HEK293T (cell line): ENCODE measurements around the gene SPINT3.

Experiments used
- CTCF ChIA-PET: fragments of 350-600 bp; formaldehyde crosslinking; extraction: SDS; loops from one replicate; lab custom pipeline; 2021; ENCODE audit warnings: antibody characterized with exemption, inconsistent platforms; lab: Yijun Ruan, JAX
- POLR2A ChIA-PET: fragments of 350-600 bp; formaldehyde crosslinking; extraction: SDS; loops from one replicate; lab custom pipeline; 2020; ENCODE audit warnings: antibody characterized with exemption, inconsistent platforms; lab: Yijun Ruan, JAX
- DNase-seq: peaks from one replicate; pipeline ENCODE4 v3.0.0; 2012; ENCODE audit warnings: mixed read lengths; ENCODE audit errors: extremely low spot score
- ARNT ChIP-seq: fragments of 450-650 bp; IDR thresholded peaks from 2 replicates; pipeline ENCODE4 v1.6.1; 2017; ENCODE audit warnings: mild to moderate bottlenecking
- BHLHE40 ChIP-seq: fragments of 450-650 bp; IDR thresholded peaks from 2 replicates; pipeline ENCODE4 v1.6.1; 2016; ENCODE audit warnings: mild to moderate bottlenecking, moderate library complexity, borderline replicate concordance
- CTBP1 ChIP-seq: fragments of 450-650 bp; IDR thresholded peaks from 2 replicates; pipeline ENCODE4 v1.6.1; 2016; ENCODE audit warnings: borderline replicate concordance
- ELF4 ChIP-seq: fragments of 450-650 bp; IDR thresholded peaks from 2 replicates; pipeline ENCODE4 v1.6.1; 2017; ENCODE audit warnings: antibody characterized with exemption
- FOXA1 ChIP-seq: fragments of 450-650 bp; IDR thresholded peaks from 2 replicates; pipeline ENCODE4 v1.6.1; 2016; ENCODE audit warnings: mild to moderate bottlenecking
- FOXK2 ChIP-seq: fragments of 450-650 bp; IDR thresholded peaks from 2 replicates; pipeline ENCODE4 v1.6.1; 2016; ENCODE audit warnings: mild to moderate bottlenecking
- FOXM1 ChIP-seq: fragments of 450-650 bp; IDR thresholded peaks from 2 replicates; pipeline ENCODE4 v1.6.1; 2017; ENCODE audit warnings: mild to moderate bottlenecking, borderline replicate concordance
- HDGF ChIP-seq: fragments of 450-650 bp; IDR thresholded peaks from 2 replicates; pipeline ENCODE4 v1.6.1; 2017; ENCODE audit warnings: antibody characterized with exemption, borderline replicate concordance
- L3MBTL2 ChIP-seq: fragments of 450-650 bp; conservative IDR thresholded peaks from 2 replicates; pipeline ENCODE4 v1.6.1; 2016; ENCODE audit warnings: mild to moderate bottlenecking
- LEF1 ChIP-seq: fragments of 450-650 bp; IDR thresholded peaks from 2 replicates; pipeline ENCODE4 v1.6.1; 2017; ENCODE audit warnings: mild to moderate bottlenecking, borderline replicate concordance
- NFRKB ChIP-seq: fragments of 450-650 bp; IDR thresholded peaks from 2 replicates; pipeline ENCODE4 v1.6.1; 2016; ENCODE audit warnings: mild to moderate bottlenecking, moderate library complexity
- SP1 ChIP-seq: fragments of 450-650 bp; IDR thresholded peaks from 2 replicates; pipeline ENCODE4 v1.6.1; 2017
- SUZ12 ChIP-seq: fragments of 450-650 bp; IDR thresholded peaks from 2 replicates; pipeline ENCODE4 v1.6.1; 2016; ENCODE audit warnings: mild to moderate bottlenecking
- TARDBP ChIP-seq: fragments of 450-650 bp; IDR thresholded peaks from 2 replicates; pipeline ENCODE4 v1.6.1; 2016
- ZNF384 ChIP-seq: fragments of 450-650 bp; IDR thresholded peaks from 2 replicates; pipeline ENCODE4 v1.6.1; 2016
- TF ChIP-seq, protein P1 (sequence below): fragments of 450-650 bp; IDR thresholded peaks from 2 replicates; pipeline ENCODE4 v1.6.1; 2016

Gene SPINT3

DNA sequence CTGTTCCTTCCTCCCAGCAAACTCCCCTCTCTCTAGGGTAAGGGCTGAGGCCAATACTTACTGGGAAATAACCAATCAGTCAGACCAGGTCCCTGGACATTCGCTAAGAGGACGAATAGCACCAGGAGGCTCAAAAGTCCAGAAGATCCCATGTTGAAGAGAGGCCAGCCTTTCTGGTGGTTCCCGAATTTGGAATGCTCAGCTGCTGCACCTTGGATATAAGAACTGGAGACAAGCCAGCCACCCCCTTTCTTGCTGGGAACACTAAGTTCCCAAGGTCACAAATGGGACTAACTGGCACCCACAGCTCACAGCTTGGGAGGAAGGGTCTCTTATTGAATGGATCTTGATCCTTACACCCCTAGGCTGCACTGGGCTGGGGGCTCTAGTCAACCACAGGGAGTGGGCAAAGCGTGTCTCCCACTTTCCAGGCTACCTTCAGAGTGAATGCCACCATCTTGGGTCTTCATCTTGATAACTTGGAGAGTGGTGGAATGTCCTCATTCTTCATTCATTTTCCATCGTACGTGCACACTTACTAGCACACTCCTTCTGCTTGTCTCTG lies 31.9 kb upstream of the SPINT3 start, which contains the start of gene EPPIN:
EPPIN (minus strand) TSS at position 196 of the 565 bp plus-strand sequence; CDS start at position 152, 44 bp downstream.
- ChIA-PET POLR2A (no interaction called here), CTCF (interaction anchor here (1.7 kb wide), 1 partner anchor 224 kb away, joined by 5 read pairs; no protein-coding TSS in a partner anchor)
- no peak for DNase-seq
- TF ChIP-seq BHLHE40: no peak
- no peak for TF ChIP-seq ARNT
- TF ChIP-seq FOXA1: no peak
- TF ChIP-seq FOXM1: no peak
- no peak for TF ChIP-seq ELF4

DNA sequence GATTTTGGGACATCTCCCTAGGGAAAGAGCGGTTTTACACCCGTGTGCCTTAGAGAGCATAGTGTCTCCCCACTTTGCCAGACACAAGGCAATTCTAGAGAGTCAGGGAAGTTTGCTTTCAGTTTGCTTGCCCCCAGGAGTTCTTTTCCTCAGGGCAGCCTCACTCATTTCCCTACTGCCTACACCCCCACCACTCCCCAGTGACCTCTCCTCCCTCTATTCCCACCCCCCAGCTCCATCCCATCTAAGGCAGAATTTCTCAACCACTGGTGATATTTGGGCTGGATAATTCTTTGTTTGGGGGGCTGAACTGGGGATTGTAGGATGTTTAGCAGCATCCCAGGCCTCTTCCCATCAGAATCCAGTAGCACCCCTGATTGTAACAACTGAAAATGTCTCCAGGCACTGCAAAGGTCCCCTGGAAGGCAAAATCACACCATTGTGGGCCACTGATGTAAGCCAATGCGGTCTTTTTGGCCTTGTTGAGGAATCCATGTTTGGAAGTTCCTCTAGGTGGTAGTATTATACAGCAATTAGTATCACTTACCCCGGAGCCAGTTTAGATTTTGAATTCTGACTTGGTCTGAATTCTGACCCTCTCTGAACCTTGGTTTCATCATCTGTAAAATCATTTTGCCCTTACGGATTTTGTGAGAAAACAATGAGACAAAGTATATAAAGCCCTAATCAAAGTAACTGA lies 30.5 kb upstream of the SPINT3 start:
- no peak for TF ChIP-seq L3MBTL2
- TF ChIP-seq NFRKB: no peak
- no peak for TF ChIP-seq FOXK2
- no peak for TF ChIP-seq BHLHE40
- no peak for TF ChIP-seq FOXM1
- no peak for TF ChIP-seq SP1
- no peak for TF ChIP-seq FOXA1
- TF ChIP-seq HDGF: no peak
- TF ChIP-seq ARNT: no peak
- no peak for TF ChIP-seq ELF4
- TF ChIP-seq ZNF384: no peak
- TF ChIP-seq, protein P1, sequence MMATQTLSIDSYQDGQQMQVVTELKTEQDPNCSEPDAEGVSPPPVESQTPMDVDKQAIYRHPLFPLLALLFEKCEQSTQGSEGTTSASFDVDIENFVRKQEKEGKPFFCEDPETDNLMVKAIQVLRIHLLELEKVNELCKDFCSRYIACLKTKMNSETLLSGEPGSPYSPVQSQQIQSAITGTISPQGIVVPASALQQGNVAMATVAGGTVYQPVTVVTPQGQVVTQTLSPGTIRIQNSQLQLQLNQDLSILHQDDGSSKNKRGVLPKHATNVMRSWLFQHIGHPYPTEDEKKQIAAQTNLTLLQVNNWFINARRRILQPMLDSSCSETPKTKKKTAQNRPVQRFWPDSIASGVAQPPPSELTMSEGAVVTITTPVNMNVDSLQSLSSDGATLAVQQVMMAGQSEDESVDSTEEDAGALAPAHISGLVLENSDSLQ: no peak
- TF ChIP-seq CTBP1: no peak
- TF ChIP-seq LEF1: no peak
- peak; percentile 39 for DNase-seq
- ChIA-PET CTCF (interaction anchor here (0.7 to 1.3 kb wide), 3 partner anchors 126 to 229 kb away, joined by 3 to 10 read pairs (median 3); no protein-coding TSS in a partner anchor), POLR2A (no interaction called here)

DNA sequence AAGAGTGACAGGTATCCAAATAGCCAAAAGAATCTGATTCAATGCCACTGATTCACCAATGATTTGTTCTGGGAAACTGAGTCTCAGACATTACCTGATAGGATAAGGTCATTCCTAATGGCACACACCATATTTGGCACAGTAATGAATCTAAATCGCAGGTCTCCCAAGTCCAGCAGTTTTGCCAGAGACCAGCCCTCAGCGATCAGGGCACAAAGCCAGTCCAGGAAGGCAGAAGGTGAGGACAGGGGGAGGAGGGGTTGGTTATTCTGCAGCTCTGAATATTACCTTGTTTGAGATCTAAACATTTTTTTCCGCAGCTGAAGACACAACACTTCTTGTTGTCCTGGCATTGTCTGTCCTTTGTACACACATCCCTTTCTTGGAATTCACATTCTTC lies 29.9 kb upstream of the SPINT3 start:
- ChIA-PET CTCF (interaction anchor here (0.7 to 1.3 kb wide), 3 partner anchors 127 to 229 kb away, joined by 3 to 10 read pairs (median 3); no protein-coding TSS in a partner anchor), POLR2A (no interaction called here)
- DNase-seq: no peak
- TF ChIP-seq SUZ12: no peak
- TF ChIP-seq NFRKB: no peak
- TF ChIP-seq L3MBTL2: no peak
- TF ChIP-seq TARDBP: no peak
- TF ChIP-seq FOXM1: no peak
- no peak for TF ChIP-seq FOXK2
- TF ChIP-seq ZNF384: no peak
- TF ChIP-seq HDGF: no peak

DNA sequence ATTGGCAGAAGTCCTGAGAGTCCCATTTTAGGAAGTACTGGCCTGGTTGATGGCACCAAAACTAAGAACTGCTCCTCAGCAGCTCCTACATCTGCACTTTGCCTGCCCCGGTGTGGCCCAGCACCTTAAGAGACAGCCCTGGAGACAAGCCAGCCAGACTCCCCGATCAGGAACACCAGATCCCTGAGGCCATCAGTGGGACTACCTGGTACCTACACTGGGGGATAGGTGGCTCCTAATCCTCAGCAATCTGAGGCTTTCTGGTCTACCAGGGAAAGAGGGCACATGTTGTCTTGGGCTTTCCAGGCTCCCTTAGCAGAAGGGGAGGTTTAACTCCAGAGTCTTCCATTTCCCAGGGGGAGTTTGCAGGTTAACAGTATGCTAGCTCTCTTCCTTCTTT lies 24.0 kb upstream of the SPINT3 start, which contains the start of gene WFDC6:
WFDC6 (minus strand) TSS at position 101 of the 400 bp plus-strand sequence; CDS start at position 26, 75 bp downstream.
- no peak for DNase-seq
- TF ChIP-seq HDGF (no peak), SUZ12 (no peak), L3MBTL2 (no peak), CTBP1 (no peak), FOXK2 (no peak), FOXA1 (no peak), FOXM1 (no peak), SP1 (no peak)
- ChIA-PET POLR2A (no interaction called here), CTCF (interaction anchor here (2.0 kb wide), 1 partner anchor 232 kb away, joined by 5 read pairs; no protein-coding TSS in a partner anchor)

DNA sequence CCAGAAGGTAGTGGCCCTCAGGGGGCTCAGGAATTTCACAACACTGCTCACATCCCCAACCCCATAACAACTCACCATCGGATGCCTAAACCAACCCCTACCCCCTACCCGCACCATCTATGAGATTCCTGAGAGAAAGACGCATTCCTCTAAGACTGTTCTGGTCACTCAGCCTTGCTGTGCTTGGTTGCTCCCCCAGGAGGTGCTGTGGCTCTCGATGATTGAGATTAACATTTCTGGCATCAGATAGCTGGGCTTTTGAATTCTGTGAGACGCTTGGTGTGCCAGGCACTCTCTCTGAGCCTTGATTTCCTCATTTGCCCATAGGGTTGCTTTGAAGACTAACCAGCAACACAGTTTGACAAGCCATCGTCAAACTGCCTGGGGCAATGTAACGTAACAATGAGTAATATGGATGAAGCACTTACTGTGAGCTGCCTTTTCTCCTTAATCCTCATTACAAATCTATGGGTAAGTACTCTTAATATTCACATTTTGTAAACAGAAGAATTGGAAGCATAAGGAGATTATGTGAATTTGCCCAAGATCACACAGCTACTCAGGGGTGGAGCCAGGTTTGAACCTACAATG lies 22.9 kb upstream of the SPINT3 start:
- ChIA-PET POLR2A (interaction anchor here (0.6 kb wide), 1 partner anchor 196 kb away, joined by 3 read pairs; no protein-coding TSS in a partner anchor), CTCF (interaction anchor here (2.0 kb wide), 1 partner anchor 233 kb away, joined by 5 read pairs; no protein-coding TSS in a partner anchor)
- no peak for TF ChIP-seq FOXK2
- DNase-seq: peak; percentile 22

DNA sequence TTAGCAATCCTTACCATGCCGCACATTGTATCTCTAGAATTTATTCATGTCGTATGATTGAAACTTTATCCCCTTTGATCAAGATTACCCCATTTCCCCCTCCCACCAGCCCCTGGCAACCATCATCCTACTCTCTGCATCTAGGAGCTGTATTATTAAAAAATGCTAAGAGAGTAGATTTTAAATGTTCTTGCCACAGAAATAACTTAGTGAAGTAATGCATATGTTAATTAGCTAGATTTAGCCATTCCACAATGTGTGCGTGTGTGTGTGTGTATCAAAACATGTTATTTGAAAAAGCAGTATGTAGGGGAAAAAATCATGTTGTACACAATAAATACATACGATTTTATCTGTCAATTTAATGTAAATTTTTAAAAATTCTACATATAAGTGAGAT lies 11.9 kb upstream of the SPINT3 start:
- ChIA-PET POLR2A (no interaction called here), CTCF (no interaction called here)
- DNase-seq: no peak
- TF ChIP-seq ARNT (no peak), NFRKB (no peak), FOXK2 (no peak), HDGF (no peak), SP1 (no peak), SUZ12 (no peak), FOXA1 (no peak), ELF4 (no peak), ZNF384 (no peak), LEF1 (no peak), FOXM1 (no peak), BHLHE40 (no peak), L3MBTL2 (no peak), TARDBP (no peak)

DNA sequence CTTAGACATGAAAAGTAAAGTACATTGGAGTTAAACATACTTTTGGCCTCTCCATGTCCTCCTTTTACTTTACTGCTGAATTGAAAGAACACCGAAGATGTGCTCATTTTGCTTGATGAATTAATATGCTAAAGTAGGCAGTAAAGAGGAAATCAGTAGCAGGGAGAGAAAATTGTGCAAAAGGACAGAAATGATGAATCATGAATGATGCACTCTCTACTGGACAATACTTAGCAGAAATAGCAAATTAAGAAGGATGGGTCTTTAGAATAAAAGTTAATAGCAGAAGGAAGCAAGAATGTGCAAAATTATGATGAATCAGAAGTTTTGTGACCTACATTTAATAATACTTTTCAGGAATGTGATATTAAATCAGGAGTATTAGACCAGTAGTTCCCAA lies 8.4 kb upstream of the SPINT3 start:
- no peak for TF ChIP-seq FOXA1
- TF ChIP-seq ARNT: no peak
- TF ChIP-seq LEF1: no peak
- TF ChIP-seq ZNF384: no peak
- no peak for TF ChIP-seq SP1
- no peak for TF ChIP-seq CTBP1
- no peak for TF ChIP-seq L3MBTL2
- TF ChIP-seq HDGF: no peak
- no peak for TF ChIP-seq FOXM1
- ChIA-PET CTCF (interaction anchor here (0.6 kb wide), 1 partner anchor 59 kb away, joined by 3 read pairs; no protein-coding TSS in a partner anchor), POLR2A (no interaction called here)
- no peak for DNase-seq
